Upper lobe of right lung (tissue), 1 donor: ENCODE results near the gene SAFB. TPM values are rescaled to one million over a fixed set of nuclear protein-coding genes. Genes with fewer than 3 reads are reported as not detected.
"Not testable (repeated sequence)": the region's sequence is repeated elsewhere in the genome, so short reads cannot be mapped to it uniquely, and the experiment has no call there.

Experiments
- ATAC-seq: fragments of 200-7000 bp; cut with Tn5 transposase; one replicate; pipeline ENCODE4 v1.9.1; 2020; ENCODE audit warnings: mild to moderate bottlenecking, moderate library complexity
- DNase-seq: peaks from one replicate; pipeline ENCODE4 v3.0.0-alpha.2; 2020
- H3K27ac ChIP-seq: fragments of 200-600 bp; one replicate; pipeline ENCODE4 v1.8.0; 2022
- H3K27me3 ChIP-seq: fragments of 200-600 bp; one replicate; pipeline ENCODE4 v1.8.0; 2022; ENCODE audit warnings: mild to moderate bottlenecking
- H3K36me3 ChIP-seq: fragments of 200-600 bp; one replicate; pipeline ENCODE4 v1.8.0; 2022
- H3K4me1 ChIP-seq: fragments of 200-600 bp; one replicate; pipeline ENCODE4 v1.8.0; 2022
- H3K4me3 ChIP-seq: fragments of 200-600 bp; one replicate; pipeline ENCODE4 v1.8.0; 2022; ENCODE audit warnings: mild to moderate bottlenecking
- H3K9me3 ChIP-seq: fragments of 200-600 bp; one replicate; pipeline ENCODE4 v1.8.0; 2022
- CTCF ChIP-seq: fragments of 200-600 bp; IDR thresholded peaks from one replicate; pipeline ENCODE4 v1.8.0; 2022; ENCODE audit warnings: antibody characterized with exemption
- intact Hi-C: fragments of 100-400 bp; cut with DNase I; formaldehyde crosslinking; loops from one replicate; pipeline ENCODE4 v1.11.0; 2022
- total RNA-seq: library from RNA; stranded (reverse); fragmentation: NEBNext Ultra II Directional; extraction: Animal tissue kit (Norgen Biotek cat#: 25700); gene quantifications from one replicate; pipeline ENCODE4 v1.2.1, GENCODE V29; 2021
- donor health status: DM: no; HTN: yes; CAD: no; lungs with severe emphysema.

Gene SAFB
- total RNA-seq, 1 donor from 2014 or later: 71.9 TPM

- ATAC-seq (no peak), DNase-seq (no peak)
- Histone ChIP-seq H3K4me3 (no peak overlapping the region), H3K36me3 (no peaks in the 10 kb centered on the region), H3K27ac (no peak overlapping the region), H3K4me1 (peaks cover 8% of the 10 kb centered on the region), H3K9me3 (no peaks in the 10 kb centered on the region), H3K27me3 (no peaks in the 10 kb centered on the region)
- no peak for TF ChIP-seq CTCF
- intact Hi-C loops: no loop called here
Observed at GRCh38 chr19:5684694-5685430, 62.0 kb downstream of the SAFB start.

GRCh38 chr19:5686326-5686646 is 63.4 kb downstream of the SAFB start:
- H3K27ac ChIP-seq: peak overlapping the region; percentile 70
- intact Hi-C loops: no loop called here
- TF ChIP-seq CTCF: no peak
- H3K27me3 ChIP-seq: no peaks in the 10 kb centered on the region
- DNase-seq (no peak), ATAC-seq (no peak)
- no peaks in the 10 kb centered on the region for H3K9me3 ChIP-seq
- H3K4me1 ChIP-seq: peaks cover 4% of the 10 kb centered on the region
- peak overlapping the region; percentile 65 for H3K4me3 ChIP-seq
- H3K36me3 ChIP-seq: no peaks in the 10 kb centered on the region

GRCh38 chr19:5686647-5687359 is 63.9 kb downstream of the SAFB start:
- DNase-seq (peak; percentile 100), ATAC-seq (peak; percentile 91)
- H3K27me3 ChIP-seq: no peaks in the 10 kb centered on the region
- H3K4me3 ChIP-seq: peak overlapping the region; percentile 65
- peak overlapping the region; percentile 70 for H3K27ac ChIP-seq
- H3K9me3 ChIP-seq: no peaks in the 10 kb centered on the region
- peak; percentile 73 for TF ChIP-seq CTCF
- peaks cover 5% of the 10 kb centered on the region for H3K4me1 ChIP-seq
- intact Hi-C loops: no loop called here
- peaks cover 3% of the 10 kb centered on the region for H3K36me3 ChIP-seq

GRCh38 chr19:5687360-5688198 is 64.7 kb downstream of the SAFB start:
- Histone ChIP-seq H3K4me3 (peak overlapping the region; percentile 65), H3K9me3 (no peaks in the 10 kb centered on the region), H3K27ac (peak overlapping the region; percentile 66), H3K27me3 (no peaks in the 10 kb centered on the region), H3K4me1 (peaks cover 13% of the 10 kb centered on the region), H3K36me3 (peaks cover 10% of the 10 kb centered on the region)
- ATAC-seq (no peak), DNase-seq (peak; percentile 65)
- intact Hi-C loops: no loop called here
- no peak for TF ChIP-seq CTCF

GRCh38 chr19:5688262-5688881 is 65.5 kb downstream of the SAFB start:
- peak; percentile 51 for DNase-seq
- H3K27me3 ChIP-seq, H3K9me3 ChIP-seq, H3K4me3 ChIP-seq, intact Hi-C loops, H3K27ac ChIP-seq, ATAC-seq: not testable (repeated sequence)
- peaks cover 18% of the 10 kb centered on the region for H3K36me3 ChIP-seq
- peaks cover 13% of the 10 kb centered on the region for H3K4me1 ChIP-seq
